HepG2 (cell line): ENCODE data around the gene TACC2.

Experiments used
- CTCF ChIP-seq: sonication (generic); formaldehyde crosslinking; IDR thresholded peaks from 2 replicates; pipeline ENCODE4 v1.5.0; 2020; ENCODE audit warnings: mild to moderate bottlenecking, missing genetic modification reagents, moderate library complexity
- MAZ ChIP-seq, 2 experiments: sonication (generic) in 1 of 2; formaldehyde crosslinking in 1 of 2; IDR thresholded peaks; 2 replicates each; pipeline versions ENCODE4 v1.5.0 to v1.6.1; 2012 to 2020; ENCODE audit warnings: low read depth in 2 of 2, mild to moderate bottlenecking in 2 of 2, borderline replicate concordance in 1 of 2, improper control_type of control experiment in 1 of 2, low read length in 1 of 2, missing genetic modification reagents in 1 of 2, moderate library complexity in 1 of 2
- ZNF564 ChIP-seq: sonication (generic); formaldehyde crosslinking; IDR thresholded peaks from 2 replicates; pipeline ENCODE4 v1.8.1; 2023; ENCODE audit warnings: mild to moderate bottlenecking, missing genetic modification reagents
- ZNF776 ChIP-seq: sonication (generic); formaldehyde crosslinking; IDR thresholded peaks from 2 replicates; pipeline ENCODE4 v1.4.0; 2020; ENCODE audit warnings: mild to moderate bottlenecking, missing genetic modification reagents

- TF ChIP-seq ZNF776 (CRISPR knock-in tag) (no peak), ZNF564 (CRISPR knock-in tag) (no peak), MAZ (IDR thresholded peaks at IDR 0.05; ENCODE audit: borderline replicate concordance, low read depth, low read length) (no peak), MAZ (CRISPR knock-in tag; IDR thresholded peaks at IDR 0.05; ENCODE audit: low read depth) (no peak), CTCF (CRISPR knock-in tag) (no peak)
These were observed 32.6 kb upstream of the TACC2 start for GRCh38 chr10:121956111-121957061.
